Activated CD8-positive, alpha-beta T cell treated with anti-CD3 and anti-CD28 coated beads for 36 hours (primary cell): ENCODE measurements around the gene GLO1. TPM values are rescaled to one million over a fixed set of nuclear protein-coding genes. Genes with fewer than 3 reads are reported as not detected.

Experiments used
- ATAC-seq: fragments of 200-7000 bp; cut with Tn5 transposase; one replicate; pipeline ENCODE4 v1.10.0; 2021; ENCODE audit warnings: mild to moderate bottlenecking, moderate library complexity
- CTCF ChIA-PET: fragments of 350-600 bp; sonication (Branson Sonifier 250); formaldehyde crosslinking; loops from one replicate; lab custom pipeline; 2021; ENCODE audit warnings: antibody characterized with exemption; lab: Charles Lee
- POLR2A ChIA-PET: fragments of 350-600 bp; sonication (Branson Sonifier 250); formaldehyde crosslinking; loops from one replicate; lab custom pipeline; 2021; ENCODE audit warnings: antibody characterized with exemption; lab: Charles Lee
- DNase-seq: peaks from one replicate; pipeline ENCODE4 v3.0.0-alpha.2; 2020
- H3K27ac Mint-ChIP-seq: one replicate; pipeline ENCODE4 v1.8.0; 2021; ENCODE audit warnings: mild to moderate bottlenecking, mixed read lengths
- H3K27me3 Mint-ChIP-seq: one replicate; pipeline ENCODE4 v1.8.0; 2021; ENCODE audit warnings: mixed read lengths
- H3K36me3 Mint-ChIP-seq: one replicate; pipeline ENCODE4 v1.8.0; 2021; ENCODE audit warnings: low read depth, mixed read lengths
- H3K4me1 Mint-ChIP-seq: one replicate; pipeline ENCODE4 v1.8.0; 2021; ENCODE audit warnings: low read depth, mixed read lengths
- H3K4me3 Mint-ChIP-seq: one replicate; pipeline ENCODE4 v1.8.0; 2021; ENCODE audit warnings: mild to moderate bottlenecking, moderate library complexity, mixed read lengths
- H3K9me3 Mint-ChIP-seq: one replicate; pipeline ENCODE4 v1.8.0; 2021; ENCODE audit warnings: mixed read lengths
- intact Hi-C: fragments of 100-400 bp; cut with micrococcal nuclease; formaldehyde crosslinking; loops from one replicate; pipeline ENCODE4 v1.10.0; 2022
- total RNA-seq, 2 experiments: library from RNA; stranded (reverse); gene quantifications; one replicate each; pipeline ENCODE4 v1.2.3, GENCODE V29; 2021
- TF ChIP-seq, protein P1 (sequence below): fragments of 200-600 bp; IDR thresholded peaks from one replicate; pipeline ENCODE4 v1.8.0; 2022; ENCODE audit warnings: antibody characterized with exemption, mild to moderate bottlenecking

Gene GLO1
- total RNA-seq, 2 experiments from 2014 or later: 135 to 142 TPM

DNA sequence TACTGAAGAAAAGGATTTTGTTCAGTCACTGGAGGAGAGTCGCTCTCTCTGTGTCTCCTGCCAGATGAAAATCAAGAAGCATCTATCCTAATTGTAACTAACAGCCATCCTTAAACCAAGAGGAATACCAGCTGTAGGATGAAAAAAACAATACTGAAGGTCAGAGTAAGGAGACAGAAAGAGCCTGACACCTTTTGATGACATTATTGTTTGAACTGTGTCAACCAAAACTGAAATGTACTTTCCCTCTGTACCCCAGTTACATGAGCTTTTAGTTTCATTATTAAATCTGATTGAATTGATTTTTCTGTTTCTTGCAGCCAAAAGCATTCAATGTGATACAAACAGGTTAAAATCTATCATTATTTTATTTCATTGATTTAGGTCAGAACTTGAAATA, 46.0 kb downstream of the GLO1 start:
- TF ChIP-seq, protein P1, sequence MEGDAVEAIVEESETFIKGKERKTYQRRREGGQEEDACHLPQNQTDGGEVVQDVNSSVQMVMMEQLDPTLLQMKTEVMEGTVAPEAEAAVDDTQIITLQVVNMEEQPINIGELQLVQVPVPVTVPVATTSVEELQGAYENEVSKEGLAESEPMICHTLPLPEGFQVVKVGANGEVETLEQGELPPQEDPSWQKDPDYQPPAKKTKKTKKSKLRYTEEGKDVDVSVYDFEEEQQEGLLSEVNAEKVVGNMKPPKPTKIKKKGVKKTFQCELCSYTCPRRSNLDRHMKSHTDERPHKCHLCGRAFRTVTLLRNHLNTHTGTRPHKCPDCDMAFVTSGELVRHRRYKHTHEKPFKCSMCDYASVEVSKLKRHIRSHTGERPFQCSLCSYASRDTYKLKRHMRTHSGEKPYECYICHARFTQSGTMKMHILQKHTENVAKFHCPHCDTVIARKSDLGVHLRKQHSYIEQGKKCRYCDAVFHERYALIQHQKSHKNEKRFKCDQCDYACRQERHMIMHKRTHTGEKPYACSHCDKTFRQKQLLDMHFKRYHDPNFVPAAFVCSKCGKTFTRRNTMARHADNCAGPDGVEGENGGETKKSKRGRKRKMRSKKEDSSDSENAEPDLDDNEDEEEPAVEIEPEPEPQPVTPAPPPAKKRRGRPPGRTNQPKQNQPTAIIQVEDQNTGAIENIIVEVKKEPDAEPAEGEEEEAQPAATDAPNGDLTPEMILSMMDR: no peak
- intact Hi-C loops: no loop called here
- Mint-ChIP-seq H3K9me3 (no peaks in the 10 kb centered on the region), H3K27ac (no peak overlapping the region), H3K36me3 (no peaks in the 10 kb centered on the region), H3K27me3 (no peaks in the 10 kb centered on the region), H3K4me3 (no peak overlapping the region), H3K4me1 (peaks cover 2% of the 10 kb centered on the region)
- DNase-seq: no peak
- POLR2A ChIA-PET: no interaction called here
- ATAC-seq: no peak
- CTCF ChIA-PET: no interaction called here

DNA sequence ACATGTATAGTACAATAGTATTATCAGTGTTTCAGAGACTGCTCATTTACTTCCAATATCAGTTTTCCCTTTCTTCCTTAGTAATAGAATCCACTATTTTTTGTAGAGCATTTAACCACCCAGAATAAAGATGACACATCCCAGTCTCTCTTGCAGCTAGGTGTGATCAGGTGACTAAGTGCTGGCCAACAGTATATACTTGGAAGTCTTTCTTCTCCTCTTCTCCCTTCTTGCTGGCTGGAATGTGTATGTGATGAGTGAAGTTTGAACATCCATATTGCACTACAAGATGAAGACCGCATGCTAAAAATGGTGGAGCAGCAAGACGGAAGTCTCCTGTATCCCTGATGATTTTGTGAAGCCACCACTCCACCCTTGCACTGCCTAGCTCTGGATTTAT, 48.7 kb downstream of the GLO1 start:
- CTCF ChIA-PET: no interaction called here
- POLR2A ChIA-PET: no interaction called here
- Mint-ChIP-seq H3K27me3 (no peaks in the 10 kb centered on the region), H3K9me3 (peaks cover 5% of the 10 kb centered on the region), H3K27ac (no peak overlapping the region), H3K4me3 (no peak overlapping the region), H3K4me1 (peaks cover 2% of the 10 kb centered on the region), H3K36me3 (no peaks in the 10 kb centered on the region)
- TF ChIP-seq, protein P1: no peak
- intact Hi-C loops: no loop called here
- DNase-seq (no peak), ATAC-seq (no peak)

DNA sequence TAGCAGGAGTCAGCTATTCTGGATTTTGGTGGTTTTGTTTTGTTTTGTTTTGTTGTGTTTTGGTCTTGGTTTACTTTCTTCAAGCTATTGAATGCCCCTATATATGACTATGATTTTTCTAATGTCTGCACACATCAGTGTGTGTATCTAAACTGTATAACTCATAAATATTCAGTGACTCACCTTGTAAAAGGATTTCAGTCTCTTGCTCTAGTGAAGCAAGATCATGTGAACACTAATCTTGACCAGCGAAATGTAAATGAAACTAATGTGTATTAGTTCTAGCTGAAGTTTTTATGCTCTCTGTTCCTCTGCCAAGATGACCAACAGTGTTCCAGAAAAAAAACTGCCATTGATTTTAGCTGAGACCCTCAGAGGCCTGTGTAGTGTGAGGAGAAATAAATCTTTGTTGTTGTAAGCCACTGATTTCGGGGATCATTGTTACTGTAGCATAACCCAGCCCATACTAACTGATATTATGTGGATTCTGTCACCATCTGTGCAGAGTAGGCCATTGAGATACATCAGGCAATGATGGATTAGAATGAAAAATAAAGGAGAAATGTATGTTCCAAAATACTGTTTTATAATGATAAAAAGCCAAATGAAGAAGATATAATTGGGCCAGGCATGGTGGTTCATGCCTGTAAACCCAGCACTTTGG, 51.7 kb downstream of the GLO1 start:
- POLR2A ChIA-PET: interaction anchor here (1.4 kb wide), 1 partner anchor 11 kb away, joined by 6 read pairs; the partner anchor contains the start of gene BTBD9
- no peak overlapping the region for H3K4me3 Mint-ChIP-seq

DNA sequence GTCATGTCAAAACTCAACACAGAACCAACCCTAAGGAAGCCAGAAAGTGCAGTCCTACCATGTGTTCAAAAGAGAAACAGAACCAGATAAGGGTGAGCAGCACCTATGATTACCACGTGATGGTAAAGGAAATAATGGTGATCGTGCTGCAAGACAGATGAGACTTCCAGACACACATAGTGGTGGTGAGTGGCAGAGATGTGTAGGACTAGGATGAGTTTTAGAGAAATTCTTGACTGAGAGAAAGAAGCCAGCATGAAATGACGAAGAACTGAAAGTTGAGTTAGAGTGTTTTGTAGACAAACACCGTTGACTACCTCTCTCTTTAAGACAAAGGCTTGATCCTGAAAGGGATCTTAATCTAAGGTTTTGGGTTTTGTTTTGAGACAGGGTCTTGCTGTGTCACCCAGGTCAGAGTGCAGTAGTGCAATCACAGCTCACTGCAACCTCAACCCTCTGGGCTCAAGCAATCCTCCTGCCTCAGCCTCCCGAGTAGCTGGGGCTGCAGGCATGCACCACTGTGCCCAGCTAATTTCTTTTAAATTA, 52.7 kb downstream of the GLO1 start:
- TF ChIP-seq, protein P1: no peak
- Mint-ChIP-seq H3K27ac (no peak overlapping the region), H3K4me1 (no peaks in the 10 kb centered on the region), H3K36me3 (no peaks in the 10 kb centered on the region), H3K27me3 (no peaks in the 10 kb centered on the region), H3K9me3 (peaks cover 5% of the 10 kb centered on the region), H3K4me3 (no peak overlapping the region)
- intact Hi-C loops: no loop called here
- ChIA-PET CTCF (no interaction called here), POLR2A (interaction anchor here (1.4 kb wide), 1 partner anchor 10 kb away, joined by 6 read pairs; the partner anchor contains the start of gene BTBD9)
- ATAC-seq (no peak), DNase-seq (no peak)

More for the DNA sequence above, 51.7 kb downstream of the GLO1 start:
- Mint-ChIP-seq H3K4me1 (no peaks in the 10 kb centered on the region), H3K9me3 (peaks cover 5% of the 10 kb centered on the region), H3K27me3 (no peaks in the 10 kb centered on the region), H3K27ac (no peak overlapping the region), H3K36me3 (no peaks in the 10 kb centered on the region)
- TF ChIP-seq, protein P1: no peak
- DNase-seq (no peak), ATAC-seq (no peak)
- CTCF ChIA-PET: no interaction called here
- intact Hi-C loops: no loop called here

DNA sequence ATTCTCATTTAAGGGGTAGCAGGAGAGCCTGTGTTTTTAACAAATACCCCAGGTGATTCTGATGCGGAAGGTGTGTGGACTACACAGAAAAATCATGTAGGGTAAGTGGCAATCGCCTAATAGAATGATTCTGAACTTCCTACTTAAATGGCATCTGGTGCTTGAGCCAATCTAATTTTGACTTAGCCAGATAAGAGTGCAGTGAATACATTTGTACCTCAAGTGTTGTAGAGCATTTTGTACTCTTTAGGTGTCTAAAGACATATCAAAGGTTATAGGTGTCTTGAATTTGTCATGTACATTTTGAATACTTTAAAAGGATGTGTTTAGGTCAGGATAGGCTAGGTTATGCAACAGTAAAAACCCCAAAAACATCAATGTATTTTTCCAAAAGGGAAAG, 53.2 kb downstream of the GLO1 start:
- H3K9me3 Mint-ChIP-seq: peaks cover 5% of the 10 kb centered on the region
- no peak overlapping the region for H3K4me3 Mint-ChIP-seq

More for the DNA sequence above, 53.2 kb downstream of the GLO1 start:
- no peak for DNase-seq
- Mint-ChIP-seq H3K4me1 (no peaks in the 10 kb centered on the region), H3K27me3 (no peaks in the 10 kb centered on the region), H3K27ac (no peak overlapping the region), H3K36me3 (no peaks in the 10 kb centered on the region)
- TF ChIP-seq, protein P1: no peak
- ATAC-seq: no peak
- ChIA-PET POLR2A (no interaction called here), CTCF (no interaction called here)
- intact Hi-C loops: no loop called here
